SKM-1 (cell line): ENCODE data around the gene STIM1.

Experiments used
- DNase-seq: peaks from one replicate; lab custom pipeline; 2025; ENCODE audit not compliant: unreplicated experiment; lab: John Stamatoyannopoulos, UW

The STIM1 gene

DNA sequence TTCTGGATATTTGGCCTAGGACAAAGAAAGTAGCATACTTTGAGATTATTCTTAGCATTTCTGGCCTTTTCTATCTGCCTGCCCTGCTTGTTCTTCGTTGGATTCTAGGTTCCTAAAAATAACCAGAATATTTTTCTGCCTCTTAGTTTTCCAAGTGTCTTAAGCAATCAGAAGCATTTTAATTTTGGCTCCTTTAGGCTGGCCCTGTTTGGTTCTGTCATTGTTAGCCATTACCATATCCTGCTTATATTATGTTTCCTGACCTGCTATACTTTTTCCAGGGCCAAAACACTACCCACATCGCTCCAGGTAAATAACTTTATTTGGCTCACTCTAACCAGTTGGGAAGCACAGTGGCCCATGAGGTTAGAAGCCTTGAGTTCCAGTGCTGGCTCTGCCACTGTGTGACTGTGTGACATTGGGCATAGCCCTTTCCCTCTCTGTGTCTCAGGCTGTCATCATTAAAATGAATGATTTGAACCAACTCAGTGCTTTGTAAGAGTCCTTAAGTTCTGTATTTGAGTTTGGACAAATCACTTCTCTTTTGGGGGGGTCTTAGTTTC is 91.1 kb downstream of the STIM1 start:
- DNase-seq = no peak

DNA sequence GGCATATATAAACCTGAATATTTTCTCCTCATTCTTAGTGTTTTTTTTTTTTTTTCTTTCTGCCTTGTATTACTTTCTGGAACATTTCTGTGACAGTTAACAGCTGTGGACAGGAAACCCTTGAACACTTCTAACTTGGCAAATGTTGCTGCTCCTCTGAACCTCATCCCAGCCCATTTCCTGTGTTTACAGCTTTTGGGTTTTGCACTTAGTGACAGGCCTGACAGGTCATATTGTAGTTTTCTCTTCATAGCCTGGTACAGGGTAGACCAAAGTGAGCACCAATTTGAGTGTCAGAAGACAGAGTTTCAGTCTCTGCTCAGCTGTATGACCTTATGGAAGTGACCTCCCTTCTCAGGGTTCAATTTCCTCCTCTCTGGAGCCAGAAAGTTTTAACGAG is 91.6 kb downstream of the STIM1 start:
- DNase-seq = no peak

DNA sequence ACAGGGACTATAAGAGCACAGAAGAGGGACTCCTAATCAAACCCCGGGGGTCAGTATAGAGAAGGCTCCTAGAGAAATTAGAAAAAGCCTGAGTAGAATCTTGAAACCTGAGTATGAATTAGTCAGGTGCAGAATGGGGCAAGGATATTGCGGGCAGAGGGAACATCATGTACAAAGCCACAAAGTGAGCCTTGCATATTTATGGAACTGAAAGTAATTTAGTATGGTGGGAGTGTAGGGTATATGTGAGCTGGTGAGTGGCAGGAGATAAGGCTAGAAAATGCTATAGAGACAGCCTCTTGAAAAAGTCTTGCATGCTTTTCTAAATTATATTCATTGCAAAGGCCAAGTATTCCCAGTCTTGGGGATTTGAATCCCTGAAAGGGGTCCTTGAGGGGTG is 93.7 kb downstream of the STIM1 start:
- DNase-seq = no peak

DNA sequence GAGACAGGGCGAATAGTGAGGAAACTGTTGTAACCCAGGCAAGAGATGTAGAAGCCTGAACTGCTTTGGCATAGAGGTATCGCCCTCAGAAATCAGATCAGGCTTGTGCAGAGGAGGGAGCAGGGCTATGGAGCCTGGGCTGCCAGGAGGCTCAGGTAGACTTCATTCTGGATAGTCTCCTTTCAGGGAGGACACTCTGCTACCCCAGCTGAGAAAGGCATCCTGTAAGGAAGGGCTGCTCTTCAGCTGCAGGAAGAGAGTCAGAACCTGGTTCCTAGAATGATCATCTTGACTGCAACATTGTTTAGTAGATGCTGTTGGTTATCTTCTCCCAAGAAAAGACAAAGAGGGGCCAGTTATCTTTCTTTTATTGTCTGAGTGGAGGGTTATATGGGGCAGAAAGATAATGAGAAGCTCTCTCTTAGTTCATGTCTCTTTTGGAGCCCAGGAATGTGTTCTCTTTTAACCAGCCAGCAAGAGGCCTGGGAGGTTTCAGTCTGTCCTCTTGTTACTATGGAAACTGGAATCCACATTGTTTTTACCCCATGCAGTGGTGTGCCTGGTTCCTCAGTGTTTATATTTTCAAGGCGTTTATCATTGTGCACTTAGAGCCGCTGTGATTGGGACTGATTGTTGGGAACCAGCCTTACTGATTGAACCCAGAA is 95.7 kb downstream of the STIM1 start:
- DNase-seq = no peak

DNA sequence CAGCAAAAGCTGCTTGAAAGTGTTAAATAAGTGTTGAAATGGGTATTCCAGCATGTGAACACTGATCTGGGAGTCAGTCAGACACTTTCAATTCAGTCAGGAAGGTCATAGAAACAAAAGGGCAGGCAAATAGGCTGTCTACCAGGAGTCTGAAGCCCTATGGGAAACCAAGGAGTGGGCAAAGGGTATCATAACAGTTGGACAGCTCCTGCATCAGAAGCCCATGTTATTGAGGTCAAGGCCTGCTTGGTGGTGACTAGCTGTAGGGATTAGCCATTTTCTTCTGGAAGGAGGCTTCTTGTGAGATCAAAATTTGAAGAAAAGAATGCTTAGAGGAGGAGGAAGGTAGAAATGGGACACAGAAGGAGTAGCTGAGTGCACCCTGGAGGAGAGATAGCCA is 97.3 kb downstream of the STIM1 start:
- no peak for DNase-seq

DNA sequence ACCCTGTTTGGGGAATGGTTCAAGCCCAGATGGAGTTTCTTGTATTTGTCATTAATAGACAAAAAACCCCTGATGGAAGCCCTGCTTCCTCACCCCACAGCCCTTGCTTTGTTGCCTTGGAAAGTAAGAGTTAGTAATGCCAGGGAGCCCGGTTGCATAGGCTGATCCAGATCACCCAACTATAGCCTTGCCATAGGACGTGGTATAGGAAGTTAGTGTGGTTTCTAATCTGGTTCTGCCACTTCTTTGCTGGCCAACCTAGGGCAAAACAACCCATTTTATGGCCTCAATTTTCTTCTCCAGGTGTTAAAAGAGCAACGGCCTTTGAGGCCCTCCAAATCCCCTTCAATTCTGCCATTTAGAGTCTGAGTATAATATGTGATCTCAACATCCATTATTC is 97.9 kb downstream of the STIM1 start:
- no peak for DNase-seq

DNA sequence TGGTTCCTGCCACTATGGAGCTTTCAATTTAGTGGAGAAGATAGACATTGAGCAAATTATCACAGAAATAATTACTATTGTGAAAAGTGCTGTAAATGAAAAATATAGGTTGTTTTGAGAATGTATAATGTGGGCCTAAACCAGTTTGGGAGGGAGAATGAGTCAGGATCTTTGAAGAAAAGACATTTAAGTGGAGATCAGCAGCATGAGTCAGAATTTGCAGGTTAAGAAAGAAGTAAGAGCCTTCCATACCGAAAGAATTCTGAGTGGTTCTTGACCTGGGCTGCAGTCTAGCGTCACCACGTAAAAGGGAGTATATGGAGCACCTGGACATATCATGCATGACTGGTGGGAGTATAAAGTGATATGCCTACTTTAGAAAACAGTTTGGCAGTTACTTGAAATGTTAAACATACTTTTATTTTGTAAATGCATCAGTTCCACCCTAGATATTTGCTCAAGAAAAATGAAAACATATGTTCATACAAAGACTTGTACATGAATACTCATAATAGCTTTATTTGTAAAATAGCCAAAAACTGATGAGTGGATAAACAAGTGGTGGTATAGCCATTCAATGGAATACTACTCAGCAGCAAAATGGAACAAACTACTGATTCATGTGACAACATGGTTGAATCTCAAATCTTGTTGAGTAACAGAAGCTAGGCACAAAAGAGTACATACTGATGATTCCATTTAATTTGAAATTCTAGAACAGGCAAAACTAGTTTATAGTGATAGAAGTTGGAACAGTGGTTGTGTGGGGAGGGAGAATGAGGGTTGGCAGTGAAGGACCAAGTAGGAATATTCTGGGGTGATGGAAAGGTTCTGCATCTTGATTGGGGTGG is 99.2 kb downstream of the STIM1 start:
- no peak for DNase-seq

DNA sequence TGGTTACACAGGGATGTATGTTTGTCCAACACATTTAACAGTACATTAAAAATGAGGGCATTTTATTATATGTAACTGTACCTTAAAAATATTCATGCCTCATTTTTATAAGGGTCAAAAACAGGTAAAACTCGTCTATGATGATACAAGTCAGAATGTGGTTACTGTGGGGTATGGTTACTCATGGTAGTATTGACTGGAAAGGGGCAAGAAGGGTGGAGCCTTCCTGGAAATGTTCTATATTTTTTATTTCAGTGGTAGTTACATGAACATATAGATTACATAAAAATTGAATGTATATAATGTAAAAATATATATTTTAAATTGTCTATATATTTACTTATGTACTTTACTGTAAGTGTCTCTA is 99.8 kb downstream of the STIM1 start:
- DNase-seq = no peak

DNA sequence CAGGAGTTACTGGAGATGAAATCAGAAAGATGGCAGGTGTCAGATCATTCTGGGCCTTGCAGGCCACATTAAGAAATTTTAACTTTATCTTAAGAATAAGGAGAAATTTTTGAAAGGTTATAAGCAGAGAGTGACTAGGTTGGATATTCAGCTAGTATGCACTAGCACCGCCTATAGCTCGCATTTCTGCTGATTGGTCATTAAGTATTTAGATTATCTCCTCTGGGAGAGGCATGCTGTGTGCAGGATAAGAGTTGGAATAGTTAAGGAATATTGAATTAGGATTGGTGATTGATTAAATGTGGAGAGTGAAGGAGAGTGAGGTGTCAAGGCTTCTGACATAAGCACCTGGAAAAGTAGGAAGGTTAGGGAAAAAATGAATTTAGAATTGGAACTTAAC is 100.6 kb downstream of the STIM1 start:
- DNase-seq = no peak

DNA sequence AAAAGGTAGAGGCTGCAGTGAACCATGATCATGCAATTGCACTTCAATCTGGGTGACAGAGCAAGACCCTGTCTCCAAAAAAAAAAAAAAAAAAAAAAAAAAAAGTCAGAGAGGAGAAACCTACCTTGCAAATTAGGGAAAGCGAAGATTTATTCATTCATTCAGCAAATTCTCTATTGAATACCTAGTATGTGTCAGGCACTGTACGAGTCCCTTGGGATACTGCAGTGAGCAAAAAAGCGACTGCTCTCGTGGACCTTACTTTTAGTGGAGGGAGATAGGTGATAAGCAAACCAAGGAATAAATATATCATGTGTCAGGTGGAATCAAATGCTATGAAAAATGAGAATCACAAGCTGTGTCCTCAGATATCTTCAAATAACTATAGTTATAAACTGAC is 101.3 kb downstream of the STIM1 start:
- no peak for DNase-seq

DNA sequence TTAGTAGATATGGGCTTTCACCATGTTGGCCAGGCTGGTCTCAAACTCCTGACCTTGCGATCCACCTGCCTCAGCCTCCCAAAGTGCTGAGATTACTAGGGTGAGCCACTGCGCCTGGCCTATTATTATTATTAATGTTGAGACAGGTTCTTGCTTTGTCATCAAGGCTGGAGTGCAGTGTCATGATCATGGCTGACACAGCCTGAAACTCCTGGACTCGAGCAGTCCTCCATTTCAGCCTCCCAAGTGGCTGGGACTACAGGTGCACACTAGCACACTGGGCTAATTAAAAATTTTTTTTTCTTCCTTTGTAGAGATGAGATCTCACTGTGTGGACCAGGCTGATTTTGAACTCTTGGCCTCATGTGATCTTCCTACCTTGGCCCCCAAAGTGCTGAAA is 102.0 kb downstream of the STIM1 start:
- DNase-seq = no peak

DNA sequence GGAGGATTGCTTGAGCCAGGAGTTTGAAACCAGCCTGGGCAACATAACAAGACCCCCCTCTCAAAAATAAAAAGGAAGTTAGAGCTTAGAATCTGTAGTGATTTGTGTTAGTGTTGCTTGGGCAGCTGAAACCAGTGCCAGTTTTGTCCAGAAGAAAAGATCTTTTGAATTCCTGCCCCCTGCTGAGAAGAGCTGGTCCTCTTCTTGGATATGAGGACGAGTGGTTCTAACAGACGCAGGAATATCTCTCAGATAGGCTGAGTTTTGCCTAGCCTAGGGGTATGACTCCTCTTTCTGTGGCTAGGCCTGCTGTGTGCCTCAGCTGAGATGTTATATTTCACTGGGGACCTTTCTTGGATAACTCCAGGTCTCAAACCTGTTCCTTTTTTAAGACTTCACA is 102.8 kb downstream of the STIM1 start:
- DNase-seq = no peak

DNA sequence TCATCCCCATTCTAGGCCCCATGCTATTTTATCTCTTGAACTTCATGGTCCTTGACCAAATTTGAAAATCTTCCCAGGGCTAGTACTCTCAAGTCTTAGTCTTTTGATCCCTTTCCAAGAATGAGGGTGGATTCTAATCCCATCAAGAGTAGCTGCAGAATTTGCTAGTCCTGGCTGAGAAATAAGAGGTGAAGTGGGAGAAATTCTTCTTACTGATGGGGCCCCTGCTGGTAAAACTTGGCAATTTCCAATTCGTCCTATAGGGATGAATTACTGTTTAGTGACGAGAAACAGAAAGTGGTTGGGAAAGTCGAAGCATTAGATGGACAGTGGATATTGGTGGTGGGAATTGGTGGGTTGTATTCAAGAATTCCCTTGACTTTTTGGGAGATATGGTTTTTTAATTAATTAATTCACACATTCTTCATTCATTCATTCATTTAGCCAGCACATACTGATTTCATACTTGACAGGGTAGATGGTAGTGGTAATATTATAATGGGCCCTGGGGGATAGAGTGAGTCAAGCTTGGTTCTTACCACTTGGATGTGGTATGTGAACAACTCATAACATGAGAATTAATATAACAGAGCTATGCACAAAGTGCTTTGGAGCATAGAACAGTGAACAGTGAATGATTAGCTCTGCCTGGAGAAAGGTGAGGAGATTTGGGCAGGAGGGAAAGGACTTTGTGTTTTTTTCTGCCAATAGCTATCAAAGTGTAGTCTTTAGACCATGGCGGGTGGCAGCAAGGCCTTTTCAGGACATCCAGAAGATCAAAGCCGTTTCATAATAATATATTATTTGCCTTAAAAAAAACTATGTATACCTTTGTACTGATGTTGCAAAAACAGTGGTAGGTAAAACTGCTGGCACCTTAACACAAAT is 103.8 kb downstream of the STIM1 start:
- no peak for DNase-seq

DNA sequence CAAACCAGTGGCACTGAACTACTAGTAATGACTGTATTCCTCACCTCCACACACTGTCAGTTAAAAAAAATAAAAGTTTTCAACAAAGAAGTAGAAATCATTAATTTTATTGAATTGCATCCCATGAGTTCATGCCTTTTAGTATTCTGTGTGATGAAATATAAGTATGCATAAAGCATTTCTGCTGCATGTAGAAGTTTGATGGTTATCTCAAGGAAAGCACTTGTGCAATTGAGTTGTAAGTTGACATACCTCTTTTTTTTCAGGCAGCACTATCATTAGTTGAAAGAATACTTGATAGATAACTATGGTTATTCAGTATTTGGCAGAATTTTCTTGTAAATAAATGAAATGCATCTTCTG is 104.4 kb downstream of the STIM1 start:
- DNase-seq = no peak

DNA sequence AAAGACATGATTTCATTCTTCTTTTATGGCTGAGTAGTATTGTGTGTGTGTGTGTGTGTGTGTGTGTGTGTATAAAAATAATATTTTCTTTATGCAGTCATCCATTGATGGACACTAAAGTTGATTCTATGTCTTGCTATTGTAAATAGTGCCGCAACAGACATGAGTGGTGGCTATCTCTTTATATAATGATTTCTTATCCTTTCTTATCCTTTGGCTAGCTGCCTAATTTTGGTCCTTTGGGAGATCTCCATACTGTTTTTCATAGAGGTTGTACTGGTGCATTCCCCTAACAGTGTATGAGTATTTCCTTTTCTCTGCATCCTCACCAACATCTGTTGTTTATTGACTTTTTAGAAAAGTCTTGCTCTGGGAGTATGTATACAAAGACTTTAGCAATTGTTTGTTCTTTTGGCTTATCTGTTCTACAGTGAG is 107.0 kb downstream of the STIM1 start:
- DNase-seq = no peak

DNA sequence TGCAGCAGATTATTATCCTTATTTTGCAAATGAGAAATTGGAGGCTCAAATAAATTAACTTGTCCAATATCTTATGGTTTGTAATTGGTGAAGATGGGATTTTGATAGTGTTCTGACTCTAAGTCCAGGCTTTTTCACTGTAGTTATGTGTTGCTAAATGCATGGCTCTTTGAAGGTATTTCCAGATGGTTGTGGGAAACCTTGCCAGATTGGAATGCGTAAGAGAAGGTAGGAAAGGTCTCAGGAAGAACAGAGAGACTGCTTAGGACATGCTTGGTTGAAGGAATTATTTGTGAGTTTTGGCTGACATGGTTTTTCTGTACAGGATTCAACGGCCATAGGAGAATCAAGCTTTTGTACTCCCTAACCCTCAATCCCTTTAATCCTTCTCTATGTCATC is 108.6 kb downstream of the STIM1 start:
- no peak for DNase-seq

DNA sequence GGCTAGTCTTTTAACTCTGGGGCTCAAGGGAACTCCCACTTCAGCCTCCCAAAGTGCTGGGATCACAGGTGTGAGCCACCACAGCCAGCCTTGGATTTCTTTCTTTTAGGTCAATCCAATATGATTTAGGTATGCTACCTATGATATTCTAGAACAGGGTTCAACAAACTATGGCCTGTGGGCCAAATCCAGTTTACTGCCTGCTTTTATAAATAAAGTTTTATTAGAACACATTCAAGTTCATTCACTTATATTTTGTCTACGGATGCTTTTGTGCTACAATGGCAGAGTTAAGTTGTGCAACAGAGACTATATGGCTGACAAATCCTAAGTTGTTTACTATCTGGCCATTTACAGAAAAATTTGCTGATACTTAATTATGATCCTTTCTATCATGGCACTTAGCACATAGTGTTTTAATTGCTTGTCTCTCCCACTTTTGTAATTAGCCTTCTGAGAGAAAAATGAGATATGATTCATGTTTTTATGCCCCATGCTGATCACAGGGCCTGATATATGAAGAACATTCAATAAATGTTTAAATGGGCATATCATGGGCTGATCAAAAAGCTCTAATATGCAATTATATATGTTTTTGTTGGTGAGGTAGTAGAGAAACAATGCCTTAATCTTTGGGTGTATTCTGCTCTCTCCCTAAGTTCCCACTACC is 109.6 kb downstream of the STIM1 start:
- no peak for DNase-seq

DNA sequence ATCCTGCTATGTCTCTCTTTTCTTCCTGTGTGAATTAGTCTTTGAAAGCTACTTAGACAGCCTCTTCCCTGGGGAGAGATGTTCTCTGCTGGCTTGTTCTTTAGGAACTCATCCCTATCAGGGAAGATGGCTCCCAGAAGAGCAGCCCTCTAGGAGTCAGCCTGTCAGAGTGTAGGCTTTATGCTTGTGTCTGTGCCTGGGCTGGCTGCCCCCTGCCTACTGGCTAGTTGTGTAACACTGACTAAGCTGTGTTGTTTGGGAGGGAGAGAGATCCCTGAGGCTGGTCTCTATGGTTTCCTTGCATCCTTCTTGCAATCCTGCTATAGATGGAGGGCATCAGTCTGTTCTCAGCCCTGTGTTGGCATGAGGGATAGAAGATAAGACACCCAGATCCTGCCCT is 112.2 kb downstream of the STIM1 start:
- no peak for DNase-seq

DNA sequence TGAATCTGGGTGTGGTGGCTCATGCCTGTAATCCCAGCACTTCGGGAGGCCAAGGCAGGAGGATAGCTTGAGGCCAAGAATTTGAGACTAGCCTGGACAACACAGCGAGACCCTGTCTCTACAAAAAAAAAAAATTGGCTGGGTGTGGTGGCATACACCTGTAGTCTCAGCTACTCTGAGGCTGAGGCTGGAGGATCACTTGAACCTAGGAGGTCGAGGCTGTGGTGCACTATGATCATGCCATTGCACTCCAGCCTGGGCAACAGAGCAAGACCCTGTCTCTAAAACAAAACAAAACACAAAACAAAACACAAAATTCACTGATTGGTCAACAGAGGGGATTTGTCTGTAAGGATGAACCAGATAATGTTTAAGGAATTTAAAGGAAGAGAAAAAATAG is 113.7 kb downstream of the STIM1 start:
- DNase-seq = no peak

DNA sequence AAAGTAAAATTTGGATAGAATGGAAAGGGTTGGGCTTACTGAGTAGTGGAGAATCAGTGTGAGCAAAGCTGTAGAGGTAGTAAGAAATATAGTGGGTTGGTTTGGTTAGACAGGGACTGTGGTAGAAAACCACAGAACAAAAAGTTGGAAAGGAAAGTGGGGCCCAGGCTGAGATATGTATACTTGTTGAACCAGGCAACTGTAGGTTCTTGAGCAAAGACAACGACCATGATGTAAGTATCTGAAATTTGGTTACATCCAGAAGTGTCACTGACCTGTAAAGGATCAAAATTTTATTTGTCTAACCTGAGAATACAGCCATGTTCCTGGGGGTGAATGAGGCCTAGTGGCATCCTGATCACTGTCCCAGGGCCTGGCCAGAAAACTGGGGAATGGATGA is 114.1 kb downstream of the STIM1 start:
- DNase-seq = no peak

DNA sequence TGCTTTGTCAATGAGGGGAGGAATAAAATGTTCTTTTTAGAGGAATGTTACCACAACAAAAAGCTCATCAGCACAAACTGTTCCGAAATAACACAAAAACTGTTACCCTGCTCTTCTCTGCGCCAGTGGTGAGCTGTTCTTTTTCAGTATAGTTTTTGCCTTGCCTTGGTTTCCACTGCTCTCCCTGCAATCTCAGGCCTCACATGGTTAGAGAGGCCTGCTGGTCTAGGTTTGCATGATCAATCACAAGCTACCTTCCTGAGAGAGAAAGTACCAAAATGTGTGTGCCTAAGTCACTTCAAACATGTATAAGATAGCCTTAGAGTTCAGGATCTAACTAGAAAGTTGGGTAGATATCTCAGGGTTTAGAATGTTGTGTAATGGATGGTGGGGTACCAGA is 114.6 kb downstream of the STIM1 start:
- no peak for DNase-seq
